ENCODE data around the gene TOGARAM2. TPM values are rescaled to one million over a fixed set of nuclear protein-coding genes. Genes with fewer than 3 reads are reported as not detected.

Gene TOGARAM2
- total RNA-seq, 2 donors from 2014 or later: 2.0 to 6.6 TPM

- H3K9me3 ChIP-seq: no peaks in the 10 kb centered on the region
- H3K27ac ChIP-seq: no peak overlapping the region
- DNase-seq (ENCODE audit: low spot score): no peak
- no peak for TF ChIP-seq CTCF (IDR thresholded peaks at IDR 0.05)
- no peak overlapping the region for H3K4me3 ChIP-seq
- H3K4me1 ChIP-seq: peaks cover 0 to 8% of the 10 kb centered on the region in 2 donors
- no peaks in the 10 kb centered on the region for H3K36me3 ChIP-seq
- no peaks in the 10 kb centered on the region for H3K27me3 ChIP-seq
These were observed 17.0 kb downstream of the TOGARAM2 start for GRCh38 chr2:28997847-28998735.

- DNase-seq (ENCODE audit: low spot score): no peak
- Histone ChIP-seq H3K4me1 (no peaks in the 10 kb centered on the region), H3K36me3 (no peaks in the 10 kb centered on the region), H3K27me3 (no peaks in the 10 kb centered on the region), H3K27ac (no peak overlapping the region), H3K4me3 (no peak overlapping the region), H3K9me3 (no peaks in the 10 kb centered on the region)
- no peak for TF ChIP-seq CTCF (IDR thresholded peaks at IDR 0.05)
These were observed 19.4 kb downstream of the TOGARAM2 start for GRCh38 chr2:29000481-29000880.

GRCh38 chr2:29000956-29001355 lies 19.9 kb downstream of the TOGARAM2 start:
- DNase-seq (ENCODE audit: low spot score): no peak
- Histone ChIP-seq H3K9me3 (no peaks in the 10 kb centered on the region), H3K36me3 (no peaks in the 10 kb centered on the region), H3K27ac (no peak overlapping the region), H3K4me3 (no peak overlapping the region), H3K4me1 (no peaks in the 10 kb centered on the region), H3K27me3 (no peaks in the 10 kb centered on the region)
- TF ChIP-seq CTCF (IDR thresholded peaks at IDR 0.05): no peak

- Histone ChIP-seq H3K27ac (no peak overlapping the region), H3K4me3 (no peak overlapping the region), H3K4me1 (no peaks in the 10 kb centered on the region), H3K36me3 (no peaks in the 10 kb centered on the region), H3K9me3 (no peaks in the 10 kb centered on the region), H3K27me3 (no peaks in the 10 kb centered on the region)
- TF ChIP-seq CTCF (IDR thresholded peaks at IDR 0.05): no peak
- no peak for DNase-seq (ENCODE audit: low spot score)
These were observed 20.7 kb downstream of the TOGARAM2 start for GRCh38 chr2:29001806-29002205.

- no peak overlapping the region for H3K27ac ChIP-seq
These were observed 23.7 kb downstream of the TOGARAM2 start for GRCh38 chr2:29004755-29005154.

More at GRCh38 chr2:29004755-29005154, 23.7 kb downstream of the TOGARAM2 start:
- H3K4me3 ChIP-seq: no peak overlapping the region
- no peak for DNase-seq (ENCODE audit: low spot score)
- H3K4me1 ChIP-seq: peaks cover 0 to 4% of the 10 kb centered on the region in 2 donors
- H3K27me3 ChIP-seq: no peaks in the 10 kb centered on the region
- no peaks in the 10 kb centered on the region for H3K36me3 ChIP-seq
- no peaks in the 10 kb centered on the region for H3K9me3 ChIP-seq
- no peak for TF ChIP-seq CTCF (IDR thresholded peaks at IDR 0.05)

Measured in right atrium auricular region (tissue), 2 donors.